ENCODE results near the gene OGFOD3.
"Not testable (repeated sequence)": the region's sequence is repeated elsewhere in the genome, so short reads cannot be mapped to it uniquely, and the experiment has no call there.

Gene OGFOD3

DNA sequence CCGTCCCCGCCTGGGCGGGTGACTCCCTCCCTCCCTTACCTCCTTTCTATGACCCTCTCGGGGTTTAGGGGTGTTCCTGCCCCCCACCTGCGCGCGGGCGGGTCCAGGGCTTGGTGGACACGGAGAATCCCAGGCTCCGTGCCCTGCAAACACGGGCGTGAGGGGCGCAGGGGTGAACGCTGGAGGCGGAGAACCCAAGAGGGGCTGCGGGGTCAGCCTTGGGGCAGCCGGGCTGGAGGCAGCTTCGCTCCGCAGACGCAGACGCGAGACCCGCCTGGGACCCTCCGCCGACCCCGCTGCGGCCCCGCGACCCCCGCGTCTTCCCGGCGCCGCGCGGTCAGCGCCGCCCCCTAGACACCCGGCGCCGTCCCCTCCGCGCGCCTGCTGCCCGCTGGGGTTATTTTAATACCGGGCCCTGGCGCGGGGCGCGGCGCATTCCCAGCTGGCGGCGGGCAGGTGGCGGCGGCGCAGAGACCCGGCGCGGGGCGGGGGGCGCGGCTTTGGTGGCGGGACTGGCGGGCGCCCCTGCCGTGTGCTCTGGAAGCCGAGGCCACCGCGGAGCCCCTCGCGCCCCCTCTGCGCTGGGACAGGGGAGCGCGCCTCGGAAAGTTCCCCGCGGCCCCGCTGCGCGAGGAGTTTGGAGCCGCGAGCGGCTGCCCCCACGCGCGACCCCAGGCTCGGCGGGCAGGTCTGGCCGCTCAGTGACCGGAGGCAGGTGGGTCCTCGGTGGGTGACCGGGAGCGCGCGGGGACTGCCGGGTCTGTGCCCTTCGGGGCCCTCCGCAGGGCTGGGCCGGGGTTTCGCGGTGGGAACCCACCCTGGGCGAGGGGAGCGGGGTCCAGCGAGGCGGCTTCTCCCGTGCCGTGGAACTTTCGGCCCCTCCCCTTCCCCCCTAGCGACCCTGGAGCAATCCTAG is 46.8 kb downstream of the OGFOD3 start, which contains the start of gene UTS2R:
UTS2R (plus strand) TSS at position 433 of the 916 bp plus-strand sequence. CDS start 2,560 bp downstream, outside the sequence.
- no peak for DNase-seq

DNA sequence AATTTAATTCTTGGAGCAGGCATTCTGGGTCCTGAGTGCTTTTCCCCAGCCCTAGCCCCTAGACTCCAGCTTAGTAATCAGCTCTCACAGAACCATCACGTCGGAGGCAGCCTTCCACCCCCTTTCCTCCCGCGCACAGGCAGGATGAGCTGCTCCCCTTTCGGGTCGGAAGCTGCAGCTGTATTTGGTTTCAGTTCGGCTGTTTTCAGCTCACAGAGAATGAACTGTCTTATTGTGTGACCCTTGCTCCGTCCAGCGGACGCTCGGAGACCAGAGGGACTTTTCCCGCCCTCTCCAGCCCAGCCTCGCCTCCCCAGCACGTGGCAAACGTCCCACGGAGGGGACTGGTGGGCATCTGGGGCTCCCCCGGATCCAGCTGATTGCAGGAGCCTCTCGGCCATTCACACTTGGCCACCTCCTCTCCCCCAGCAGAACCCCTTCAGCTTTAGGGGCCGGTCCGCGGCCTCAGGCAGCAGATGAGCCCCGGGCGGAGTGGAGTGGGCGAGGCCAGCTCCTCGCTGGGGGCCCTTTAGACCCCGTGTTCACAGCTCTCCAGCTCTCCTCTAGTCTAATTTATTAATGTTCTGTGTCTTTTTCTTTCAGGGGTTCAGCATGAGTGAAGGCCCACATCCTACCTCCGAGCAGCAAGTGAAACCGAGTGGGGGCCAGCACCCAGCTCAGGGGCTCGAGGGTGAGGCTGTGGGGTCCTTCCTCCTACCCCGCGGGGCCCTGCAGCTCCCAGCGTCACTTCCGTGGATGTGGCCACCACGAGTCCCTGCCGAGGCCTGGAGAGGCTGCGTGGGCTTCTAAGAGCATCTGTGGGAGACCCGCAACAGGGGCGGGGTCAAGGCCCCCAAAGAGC is 47.7 kb downstream of the OGFOD3 start:
- DNase-seq = no peak

DNA sequence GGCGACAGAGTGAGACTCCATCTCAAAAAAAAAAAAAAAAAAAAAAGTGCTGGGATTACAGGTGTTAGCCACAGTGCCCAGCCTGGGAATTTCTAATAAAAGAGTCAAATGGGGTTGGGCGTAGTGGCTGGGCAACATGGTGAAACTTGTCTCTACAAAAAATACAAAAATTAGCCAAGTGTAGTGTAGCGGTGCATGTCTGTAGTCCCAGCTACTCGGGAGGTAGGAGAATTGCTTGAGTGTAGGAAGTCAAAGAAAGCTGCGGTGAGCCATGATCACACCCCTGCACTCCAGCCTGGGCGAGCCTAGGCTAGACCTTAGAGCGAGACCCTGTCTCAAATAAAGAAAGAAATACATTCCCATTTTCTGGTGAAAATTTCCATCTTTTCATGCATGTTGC is 49.2 kb downstream of the OGFOD3 start:
- DNase-seq = no peak

DNA sequence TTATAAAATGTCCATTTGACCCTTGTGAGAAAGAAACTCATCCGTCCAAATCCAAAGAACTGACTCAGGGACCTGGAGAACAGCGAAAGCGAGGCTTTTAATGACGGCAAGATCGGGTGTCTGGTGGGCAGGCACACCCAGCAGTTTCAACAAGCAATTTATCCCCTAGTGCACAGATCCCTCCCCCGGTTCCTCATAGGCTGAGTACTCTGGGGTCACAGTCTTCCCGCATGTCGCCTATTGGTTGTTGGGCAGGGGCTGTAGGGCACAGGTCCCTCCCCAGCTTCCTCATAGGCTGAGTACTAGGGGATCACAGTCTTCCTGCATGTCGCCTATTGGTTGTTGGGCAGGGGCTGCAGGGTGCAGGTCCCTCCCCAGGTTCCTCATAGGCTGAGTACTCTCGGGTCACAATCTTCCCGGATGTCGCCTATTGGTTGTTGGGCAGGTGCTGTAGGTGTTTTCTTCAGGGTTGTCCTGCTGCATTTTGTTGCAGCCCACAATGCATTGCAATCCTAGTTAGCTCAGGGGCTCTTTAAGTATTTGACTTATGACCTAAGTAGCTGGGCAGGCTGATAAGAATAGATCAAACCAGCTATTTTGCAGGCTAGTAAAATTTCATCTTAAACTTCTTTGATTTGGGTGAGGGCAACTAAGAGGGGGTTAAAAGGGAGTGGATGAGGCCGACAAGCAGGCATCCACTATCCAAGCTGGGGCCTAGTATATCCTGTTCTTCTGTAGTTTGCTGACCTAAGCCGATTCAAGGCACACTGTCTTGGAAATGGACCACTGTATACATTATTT is 50.5 kb downstream of the OGFOD3 start:
- DNase-seq = no peak

DNA sequence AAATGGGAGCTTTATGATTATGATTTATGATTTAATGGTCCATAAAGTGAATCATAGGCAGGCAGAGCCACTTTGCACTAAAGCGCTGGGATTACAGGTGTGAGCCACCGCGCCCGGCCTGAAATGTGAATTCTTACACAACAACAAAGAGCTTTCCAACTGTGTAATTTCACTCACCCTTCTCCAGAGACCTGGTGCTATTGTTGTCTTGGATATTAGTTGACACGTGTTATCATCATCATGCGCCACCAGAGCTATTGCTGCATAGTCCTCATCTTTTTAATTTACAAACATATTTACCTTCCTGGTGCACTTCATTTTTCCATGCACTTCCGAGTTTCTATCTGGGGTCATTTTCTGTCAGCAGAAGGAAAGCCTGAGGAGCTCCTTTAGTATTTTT is 51.6 kb downstream of the OGFOD3 start:
- DNase-seq = no peak

DNA sequence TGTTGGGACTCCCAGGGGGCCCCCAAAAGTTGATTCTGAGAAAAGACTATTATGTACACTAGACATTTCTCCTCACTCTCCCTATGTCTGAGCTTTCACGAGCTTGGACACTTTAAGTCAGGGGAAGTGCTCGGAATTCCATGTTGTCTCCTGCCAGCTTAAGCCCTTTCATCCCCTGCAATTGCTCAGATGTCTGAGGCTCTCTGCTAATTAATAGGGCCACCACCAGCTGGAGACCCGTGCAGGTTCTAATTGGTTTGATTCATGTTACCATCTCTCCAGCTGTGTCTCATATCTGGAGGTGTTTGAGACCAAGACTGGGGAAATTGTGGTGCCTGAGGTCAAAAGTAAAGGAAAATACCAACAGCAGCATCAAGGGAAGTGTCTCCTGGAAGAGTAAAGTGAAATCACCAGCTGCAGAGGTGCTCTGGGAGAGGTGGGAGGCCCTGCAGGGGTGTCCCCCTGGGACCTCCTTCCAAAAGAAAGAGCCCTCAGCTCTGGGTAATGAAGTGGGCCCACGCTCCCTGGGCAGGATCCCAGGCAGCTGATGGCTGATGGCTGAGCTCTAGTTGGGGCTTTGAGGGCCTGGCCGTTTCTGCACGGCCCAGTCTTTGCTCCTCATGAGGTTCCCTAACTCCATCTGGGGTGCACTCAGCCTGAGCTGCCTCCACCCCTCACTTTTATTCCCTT is 52.6 kb downstream of the OGFOD3 start:
- no peak for DNase-seq

DNA sequence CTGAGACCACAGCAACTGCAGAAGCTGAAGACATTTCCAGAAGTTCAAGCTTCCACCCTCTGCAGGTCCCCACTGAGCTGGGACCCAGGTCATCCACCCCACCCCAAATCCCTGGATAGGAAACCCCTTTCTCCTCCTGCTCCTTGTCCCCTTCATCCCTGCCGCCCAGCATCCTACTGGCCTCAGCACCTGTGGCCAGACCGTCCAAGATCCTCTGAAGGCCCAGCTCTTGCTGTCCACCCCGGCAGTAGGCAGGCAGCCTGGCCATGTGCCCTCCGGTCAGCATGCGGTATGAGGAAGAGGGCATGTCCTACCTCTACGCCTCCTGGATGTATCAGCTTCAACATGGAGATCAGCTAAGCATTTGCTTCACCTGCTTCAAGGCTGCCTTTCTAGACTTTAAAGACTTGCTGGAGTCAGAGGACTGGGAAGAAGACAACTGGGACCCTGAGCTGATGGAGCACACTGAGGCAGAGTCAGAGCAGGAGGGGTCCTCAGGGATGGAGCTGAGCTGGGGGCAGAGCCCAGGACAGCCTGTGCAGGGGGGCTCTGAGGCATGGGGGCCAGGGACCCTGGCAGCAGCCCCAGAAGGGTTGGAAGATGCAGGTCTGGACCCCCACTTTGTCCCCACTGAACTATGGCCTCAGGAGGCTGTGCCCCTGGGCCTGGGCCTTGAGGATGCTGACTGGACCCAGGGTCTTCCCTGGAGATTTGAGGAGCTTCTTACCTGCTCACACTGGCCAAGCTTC is 56.3 kb downstream of the OGFOD3 start:
- DNase-seq = no peak

DNA sequence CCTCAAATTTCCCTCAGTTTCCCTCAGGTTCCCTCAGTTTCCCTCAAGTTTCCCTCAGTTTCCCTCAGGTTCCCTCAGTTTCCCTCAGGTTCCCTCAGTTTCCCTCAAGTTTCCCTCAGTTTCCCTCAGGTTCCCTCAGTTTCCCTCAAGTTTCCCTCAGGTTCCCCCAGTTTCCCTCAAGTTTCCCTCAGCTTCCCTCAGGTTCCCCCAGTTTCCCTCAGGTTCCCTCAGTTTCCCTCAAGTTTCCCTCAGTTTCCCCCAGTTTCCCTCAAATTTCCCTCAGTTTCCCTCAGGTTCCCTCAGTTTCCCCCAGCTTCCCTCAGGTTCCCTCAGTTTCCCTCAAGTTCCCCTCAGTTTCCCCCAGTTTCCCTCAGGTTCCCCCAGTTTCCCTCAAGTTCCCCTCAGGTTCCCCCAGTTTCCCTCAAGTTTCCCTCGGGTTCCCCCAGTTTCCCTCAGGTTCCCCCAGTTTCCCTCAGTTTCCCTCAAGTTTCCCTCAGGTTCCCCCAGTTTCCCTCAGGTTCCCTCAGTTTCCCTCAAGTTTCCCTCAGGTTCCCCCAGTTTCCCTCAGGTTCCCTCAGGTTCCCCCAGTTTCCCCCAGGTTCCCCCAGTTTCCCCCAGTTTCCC is 58.8 kb downstream of the OGFOD3 start:
- DNase-seq = not testable (repeated sequence)

DNA sequence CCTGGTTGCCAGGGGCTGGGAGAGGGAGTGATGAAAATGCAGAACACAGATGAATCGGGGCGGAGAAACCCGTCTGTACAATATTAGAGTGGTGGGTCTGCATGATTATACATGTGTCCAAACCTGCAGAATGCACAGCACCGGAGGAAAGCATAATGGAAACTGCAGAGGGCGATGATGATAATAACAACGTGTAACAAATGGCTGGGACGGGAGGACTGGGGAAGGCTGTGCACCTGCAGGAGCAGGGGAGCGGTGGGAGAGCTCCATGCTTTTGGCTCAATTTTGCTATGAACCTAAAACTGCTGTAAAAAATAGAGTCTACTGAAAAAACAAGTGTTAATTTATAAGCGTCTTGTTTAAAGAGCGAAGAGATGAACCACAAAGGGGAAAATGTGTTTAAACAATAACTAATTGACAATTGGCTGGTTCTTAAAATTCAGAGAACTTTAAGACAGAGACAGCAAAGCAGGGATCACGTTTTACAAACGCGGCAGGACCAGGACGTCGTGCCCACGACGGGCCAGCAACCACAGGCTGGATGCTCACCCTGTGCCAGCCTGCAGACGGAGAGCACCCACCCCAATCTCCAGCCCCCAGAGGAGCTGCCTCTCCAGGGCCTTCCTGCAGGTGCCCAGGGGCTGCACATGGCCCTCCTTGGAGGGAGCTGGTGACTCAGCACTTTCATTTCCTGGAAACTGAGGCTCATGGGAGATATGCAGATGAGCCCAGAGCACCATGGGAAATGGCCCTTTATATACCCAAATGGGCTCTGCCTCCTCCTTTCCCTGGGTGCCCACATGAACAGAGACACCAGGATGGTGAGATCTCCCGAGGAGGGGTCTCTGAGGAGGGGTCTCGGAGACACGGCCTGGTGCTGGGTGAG is 59.7 kb downstream of the OGFOD3 start, which contains the start of gene TEX19:
TEX19 (plus strand) TSS at position 783 of the 886 bp plus-strand sequence. CDS start 2,904 bp downstream, outside the sequence.
- no peak for DNase-seq

DNA sequence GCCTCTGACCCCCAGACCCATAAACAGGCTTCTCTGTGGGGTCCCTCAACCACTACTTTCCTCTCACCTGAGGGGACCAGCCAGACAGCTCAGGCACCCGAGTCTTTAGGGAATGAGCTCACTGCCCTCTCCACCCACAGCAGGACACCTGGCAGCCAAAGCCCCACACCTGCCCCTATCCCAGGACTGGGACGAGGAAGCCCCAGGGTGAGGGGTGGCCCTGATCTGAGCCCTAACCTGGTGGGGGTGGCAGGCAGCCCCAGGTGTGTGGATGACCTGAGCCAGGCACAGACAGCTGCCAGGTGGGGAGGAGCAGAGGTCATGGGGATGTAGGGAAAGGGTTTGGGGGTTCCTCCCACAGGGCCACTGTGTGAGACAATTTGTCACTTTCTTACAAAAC is 61.0 kb downstream of the OGFOD3 start:
- DNase-seq = no peak

DNA sequence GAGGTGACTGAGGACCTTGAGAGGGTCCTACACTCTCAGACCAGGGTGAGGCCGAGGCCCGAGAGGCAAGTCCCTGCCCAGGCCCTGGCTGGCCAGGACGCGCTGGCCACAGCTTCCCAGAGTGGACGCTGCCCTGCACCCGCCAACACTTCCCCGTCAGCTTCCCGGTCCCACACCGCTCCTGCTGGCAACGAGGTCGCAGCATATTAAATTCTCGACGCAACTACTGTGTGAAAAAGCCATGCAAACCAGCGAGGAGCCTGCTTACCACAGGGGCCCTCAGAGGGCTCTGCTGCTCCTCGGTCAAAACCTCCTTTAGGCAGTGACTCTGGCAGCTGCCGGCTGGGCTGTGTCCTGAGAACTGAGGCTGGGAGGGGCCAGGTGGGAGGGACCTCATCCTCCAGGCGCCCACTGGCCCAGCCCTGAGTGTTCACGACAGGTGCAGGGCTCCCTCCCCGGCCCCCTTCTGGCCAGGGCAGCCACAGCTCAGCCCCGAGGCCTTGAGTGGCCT is 61.5 kb downstream of the OGFOD3 start:
- no peak for DNase-seq

DNA sequence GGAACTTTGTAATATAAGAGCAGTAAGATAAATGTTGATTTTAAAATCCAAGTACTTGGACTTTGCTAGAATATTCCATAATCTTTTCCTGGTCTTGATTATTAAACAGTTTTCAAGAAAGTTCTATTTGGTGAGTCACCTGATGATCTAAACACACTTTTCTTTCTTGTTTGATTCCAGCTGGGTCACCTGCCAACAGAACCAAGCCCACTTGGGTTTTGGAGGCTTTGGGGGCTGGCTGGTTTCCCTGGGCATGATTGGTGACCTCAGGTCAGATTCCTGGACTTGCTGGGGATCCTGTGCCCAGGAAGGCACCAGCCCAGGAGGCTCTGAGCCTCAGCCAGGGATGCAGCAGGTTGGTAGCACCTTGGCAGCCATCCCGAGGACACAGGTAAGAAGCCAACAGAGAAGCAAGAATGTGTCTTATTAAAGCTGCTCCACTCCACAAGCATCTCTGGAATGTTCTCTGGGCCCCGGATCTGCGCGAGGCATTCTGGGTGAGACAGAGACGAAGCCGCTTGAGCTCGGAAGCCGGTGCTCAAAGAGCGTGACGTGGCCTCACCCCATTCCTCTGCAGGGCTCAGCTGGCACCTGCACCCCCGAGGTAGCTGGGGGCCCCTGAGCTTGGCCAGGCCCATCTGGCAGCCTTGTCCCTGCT is 62.5 kb downstream of the OGFOD3 start:
- no peak for DNase-seq

DNA sequence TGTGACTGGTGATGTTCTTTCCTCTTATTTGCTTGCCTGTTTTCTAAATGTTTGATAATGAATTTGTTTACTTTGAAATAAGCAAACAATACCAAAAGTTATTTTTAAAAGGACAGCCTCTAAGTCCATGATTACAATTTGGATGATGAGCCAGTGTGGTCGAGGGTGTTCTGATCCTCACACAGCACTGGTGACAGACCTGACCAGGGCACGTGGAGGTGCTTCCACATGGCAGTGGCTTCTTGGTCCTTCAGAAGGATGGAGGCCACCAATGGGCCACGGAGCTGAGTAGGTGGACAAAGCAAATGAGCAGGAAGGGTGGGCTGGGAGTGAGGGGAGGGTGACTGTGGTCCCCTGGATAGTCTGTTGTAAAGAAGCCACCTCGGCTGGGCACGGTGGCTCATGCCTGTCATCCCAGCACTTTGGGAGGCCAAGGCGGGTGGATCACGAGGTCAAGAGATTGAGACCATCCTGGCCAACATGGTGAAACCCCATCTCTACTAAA is 63.5 kb downstream of the OGFOD3 start:
- no peak for DNase-seq

DNA sequence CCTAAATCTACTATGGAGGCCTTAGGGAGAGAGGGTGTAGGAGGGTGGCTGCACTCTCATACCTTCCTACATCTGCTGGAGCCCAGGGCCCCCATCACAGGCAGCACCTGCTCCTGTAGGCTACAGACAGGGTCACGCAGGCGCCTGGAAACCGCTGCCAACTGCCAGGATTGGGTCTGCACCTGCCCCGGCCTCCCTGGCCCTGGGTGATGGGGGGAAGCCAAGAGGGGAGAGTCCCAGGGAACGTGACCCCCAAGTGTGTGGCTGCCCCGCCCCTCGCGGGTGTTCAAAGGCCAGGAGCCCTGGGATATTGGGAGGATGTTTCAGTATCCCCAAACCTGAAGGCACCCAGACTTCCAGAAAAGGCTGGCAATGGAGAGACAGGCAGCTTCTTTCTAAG is 64.9 kb downstream of the OGFOD3 start:
- DNase-seq = no peak

DNA sequence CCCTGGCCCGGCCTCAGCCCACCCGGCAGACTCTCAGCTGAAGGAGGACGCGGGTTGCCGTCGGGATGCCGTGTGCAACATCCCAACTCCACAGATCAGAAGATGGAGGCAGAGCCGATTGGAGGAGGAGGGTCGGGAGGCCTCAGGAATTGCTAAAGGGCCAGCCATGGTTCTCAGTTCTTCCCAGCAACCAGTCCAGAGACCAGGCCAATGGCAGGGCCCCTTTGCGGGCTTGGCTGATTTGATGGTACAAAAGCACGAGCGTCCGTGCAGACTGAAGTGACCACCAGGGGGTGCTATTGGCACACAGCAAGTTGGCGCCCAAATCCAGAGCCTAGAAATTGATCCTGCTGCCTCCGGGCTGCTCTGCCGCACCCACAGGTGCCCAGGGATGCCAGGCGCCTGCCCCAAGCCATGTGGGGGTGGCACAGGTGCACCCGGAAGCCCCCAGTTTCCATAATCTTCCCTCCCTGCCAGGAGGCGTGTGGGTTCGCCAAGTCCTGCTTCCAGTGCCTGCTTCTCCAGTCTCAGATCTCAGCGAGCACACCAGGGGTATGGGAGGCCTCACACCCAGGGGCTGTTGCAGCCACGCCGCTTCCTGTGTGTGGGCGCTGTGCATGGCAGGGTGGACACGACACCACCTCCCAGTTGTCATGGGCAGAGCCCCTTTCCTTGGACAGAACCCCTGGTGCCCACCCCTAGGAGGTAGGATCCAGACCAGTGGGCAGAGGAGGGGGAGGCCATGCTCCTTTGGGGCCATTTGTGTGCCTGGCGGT is 66.5 kb downstream of the OGFOD3 start:
- DNase-seq = peak; percentile 92

DNA sequence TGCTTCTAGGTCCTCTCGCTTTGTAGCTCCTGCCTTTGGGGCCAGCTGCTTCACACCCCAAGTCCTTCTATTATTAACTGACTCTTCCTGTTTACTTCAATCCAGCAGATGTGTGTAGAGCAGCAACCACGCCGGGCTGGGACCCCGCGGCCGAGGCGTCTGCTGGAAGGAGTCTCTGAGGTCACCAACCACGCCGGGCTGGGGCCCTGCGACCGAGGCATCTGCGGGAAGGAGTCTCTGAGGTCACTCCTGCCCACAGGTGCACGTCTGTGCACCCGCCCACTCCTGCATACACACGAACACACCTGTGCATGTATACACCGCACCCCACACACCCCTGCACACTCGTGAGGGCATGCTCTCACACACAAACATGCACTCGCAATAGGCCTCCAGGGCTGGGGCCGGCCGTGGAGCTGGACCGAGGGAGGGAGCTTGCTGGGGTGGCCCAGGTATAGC is 67.1 kb downstream of the OGFOD3 start:
- no peak for DNase-seq

DNA sequence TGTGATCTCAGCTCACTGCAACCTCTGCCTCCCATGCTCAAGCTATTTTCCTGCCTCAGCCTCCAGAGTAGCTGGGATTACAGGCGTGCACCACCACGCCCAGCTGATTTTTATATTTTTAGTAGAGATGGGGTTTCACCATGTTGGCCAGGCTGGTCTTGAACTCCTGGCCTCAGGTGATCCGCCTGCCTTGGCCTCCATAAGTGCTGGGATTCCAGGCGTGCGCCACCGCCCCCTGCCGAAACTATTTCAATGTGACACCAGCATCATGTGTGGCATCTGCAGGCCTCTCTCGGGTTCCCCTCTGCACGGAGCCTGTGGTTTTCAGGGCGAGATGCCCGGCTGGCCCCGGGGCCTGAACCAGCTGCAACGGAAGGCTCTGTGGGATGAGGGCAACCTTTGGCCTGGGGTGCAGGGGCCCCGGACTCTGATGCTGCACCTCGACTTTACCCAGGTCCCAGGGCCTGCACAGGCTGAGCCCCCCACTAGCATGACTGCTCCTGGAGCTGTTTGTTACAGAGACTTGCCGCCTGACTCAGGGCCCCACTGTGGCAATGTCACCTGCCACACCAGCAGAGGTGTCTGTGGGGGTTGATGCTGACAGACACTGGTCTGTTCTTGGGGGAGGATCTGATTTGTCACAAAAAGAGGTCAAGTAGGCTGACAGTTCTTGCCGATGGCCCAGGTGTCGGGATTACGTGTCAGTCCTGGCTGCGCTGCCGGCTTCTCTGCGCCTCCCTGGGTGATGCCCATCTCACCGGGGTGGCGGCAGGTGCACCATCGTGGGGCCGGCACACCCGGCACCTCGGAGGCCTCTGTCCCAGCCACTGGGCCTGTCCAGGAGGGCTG is 68.0 kb downstream of the OGFOD3 start:
- DNase-seq = no peak
